T-helper 2 cell treated with Interferon-gamma antibody and Interleukin-4, amounts not matched to agents 100 ng/mL and 5 ng/mL, for 36 hours (primary cell): ENCODE results near the gene SCUBE3. TPM values are rescaled to one million over a fixed set of nuclear protein-coding genes. Genes with fewer than 3 reads are reported as not detected.

Experiments used
- intact Hi-C: fragments of 100-400 bp; cut with micrococcal nuclease; formaldehyde crosslinking; loops from one replicate; pipeline ENCODE4 v1.15.1; 2023
- total RNA-seq: library from RNA; stranded (reverse); gene quantifications from 2 replicates; pipeline ENCODE4 v1.2.3, GENCODE V29; 2022

Gene SCUBE3
- total RNA-seq, 1 donor from 2014 or later: not detected

GRCh38 chr6:35209081-35209480 is 4.7 kb upstream of the SCUBE3 start:
- intact Hi-C loops: loop anchor here (10.0 kb wide), 1 partner anchor 224 kb away; no protein-coding TSS in a partner anchor

DNA sequence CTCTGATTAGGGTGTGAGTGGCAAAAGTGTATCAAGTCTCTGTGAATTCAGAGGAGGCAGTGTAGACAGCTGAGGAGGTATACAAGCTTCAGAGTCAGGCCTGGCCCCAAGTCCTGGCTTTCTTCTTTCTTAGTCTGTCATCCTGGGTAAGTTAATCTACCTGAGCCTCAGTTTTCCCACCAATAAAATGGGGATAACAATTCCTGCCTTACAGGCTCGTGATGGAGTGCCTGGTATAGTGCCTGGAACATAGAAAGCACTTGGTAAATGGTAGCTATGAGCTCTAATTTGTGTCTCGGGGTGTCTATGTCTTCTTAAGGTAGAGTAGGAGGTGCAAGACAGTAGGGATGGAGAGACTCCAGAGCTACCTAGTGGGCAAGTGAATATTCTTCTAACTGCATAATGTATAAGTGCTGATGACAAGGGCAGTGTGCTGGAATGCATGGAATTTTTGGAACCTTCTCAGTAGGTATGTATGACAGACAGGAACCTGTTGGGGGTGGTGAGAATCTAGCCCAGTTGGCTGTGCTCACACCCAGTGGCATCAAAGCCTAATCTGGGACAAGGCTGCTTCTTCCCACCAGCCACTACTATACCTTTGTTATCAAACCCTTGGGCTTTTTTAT is 4.0 kb upstream of the SCUBE3 start:
- intact Hi-C loops: loop anchor here (10.0 kb wide), 1 partner anchor 225 kb away; no protein-coding TSS in a partner anchor

GRCh38 chr6:35213298-35213791 is 411 bp upstream of the SCUBE3 start:
- intact Hi-C loops: no loop called here

GRCh38 chr6:35214869-35215664 is 1.3 kb downstream of the SCUBE3 start:
- intact Hi-C loops: no loop called here

GRCh38 chr6:35215665-35216411 is 2.1 kb downstream of the SCUBE3 start:
- intact Hi-C loops: no loop called here

GRCh38 chr6:35216412-35216732 is 2.6 kb downstream of the SCUBE3 start:
- intact Hi-C loops: no loop called here

- intact Hi-C loops: no loop called here
These were observed 3.4 kb downstream of the SCUBE3 start for GRCh38 chr6:35216851-35217811.

- intact Hi-C loops: no loop called here
These were observed 4.3 kb downstream of the SCUBE3 start for GRCh38 chr6:35218021-35218420.

GRCh38 chr6:35218456-35218855 is 4.7 kb downstream of the SCUBE3 start:
- intact Hi-C loops: no loop called here

DNA sequence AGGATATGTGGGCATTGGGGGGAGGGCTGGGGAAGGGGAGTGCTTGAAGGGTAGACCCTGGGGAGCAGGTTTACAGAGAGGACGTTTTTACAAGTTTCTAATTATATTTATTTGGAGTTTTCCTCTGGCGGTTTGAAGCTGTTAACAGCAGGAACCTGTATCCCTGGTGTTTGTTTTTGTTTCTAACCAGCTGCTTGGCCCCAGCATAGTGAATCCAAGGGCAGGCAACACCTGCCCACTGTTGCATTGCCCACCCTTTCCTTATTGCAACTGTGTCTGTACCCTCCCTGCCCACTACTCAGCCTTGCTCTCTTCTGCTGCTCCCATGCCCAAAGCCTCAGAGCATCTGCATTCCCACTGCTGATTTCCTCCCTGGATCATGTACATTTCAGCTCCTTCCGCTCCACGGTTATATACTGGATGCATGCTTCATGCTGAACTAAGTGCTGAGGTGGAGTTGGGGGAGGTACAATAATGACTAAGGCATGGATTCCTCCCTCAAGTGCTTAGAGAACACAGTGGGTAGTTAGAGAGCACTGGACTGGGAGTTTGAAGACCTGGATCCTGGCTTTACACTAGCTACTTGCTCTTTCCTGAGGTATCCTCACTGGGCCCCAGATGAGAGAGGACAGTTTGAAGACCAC is 6.0 kb downstream of the SCUBE3 start:
- intact Hi-C loops: no loop called here

DNA sequence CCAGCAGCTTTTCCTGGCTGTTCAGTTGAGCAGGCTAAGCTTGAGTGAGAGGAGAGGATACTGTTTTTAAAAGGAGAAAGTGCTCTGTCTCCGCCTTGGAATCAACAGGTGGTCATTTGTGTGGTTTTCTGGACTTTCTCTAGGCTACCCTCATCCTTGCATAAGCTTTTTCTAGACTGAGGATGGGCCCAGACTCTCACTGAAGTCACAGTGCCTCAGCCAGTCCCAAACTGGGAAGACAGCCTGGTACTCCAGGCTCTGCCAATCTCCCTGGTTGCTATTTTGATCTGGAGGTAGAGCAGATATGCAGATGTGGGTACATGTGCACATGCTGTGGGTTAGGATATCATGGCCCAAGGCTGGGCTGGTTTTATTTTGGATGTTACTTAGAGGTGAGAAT is 7.0 kb downstream of the SCUBE3 start:
- intact Hi-C loops: no loop called here

DNA sequence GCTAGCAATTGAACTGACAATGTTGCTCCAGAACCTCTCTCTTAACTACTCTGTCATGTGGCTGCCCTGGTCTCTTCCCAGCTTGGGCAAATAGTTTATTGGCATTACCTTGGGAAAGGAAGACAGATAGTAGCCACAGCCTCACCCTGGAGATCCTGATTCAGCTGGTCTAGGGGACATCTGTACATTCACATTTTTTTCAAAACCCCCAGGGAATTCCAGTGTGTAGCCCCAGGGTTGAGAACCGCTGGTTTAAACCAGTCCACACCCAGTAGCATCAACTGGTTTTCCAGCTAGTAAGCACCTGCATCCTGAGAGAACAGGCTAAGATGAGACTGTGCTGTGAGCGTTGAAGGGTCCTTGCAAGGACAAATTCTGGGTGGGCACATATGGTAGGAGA is 9.6 kb downstream of the SCUBE3 start:
- intact Hi-C loops: no loop called here

DNA sequence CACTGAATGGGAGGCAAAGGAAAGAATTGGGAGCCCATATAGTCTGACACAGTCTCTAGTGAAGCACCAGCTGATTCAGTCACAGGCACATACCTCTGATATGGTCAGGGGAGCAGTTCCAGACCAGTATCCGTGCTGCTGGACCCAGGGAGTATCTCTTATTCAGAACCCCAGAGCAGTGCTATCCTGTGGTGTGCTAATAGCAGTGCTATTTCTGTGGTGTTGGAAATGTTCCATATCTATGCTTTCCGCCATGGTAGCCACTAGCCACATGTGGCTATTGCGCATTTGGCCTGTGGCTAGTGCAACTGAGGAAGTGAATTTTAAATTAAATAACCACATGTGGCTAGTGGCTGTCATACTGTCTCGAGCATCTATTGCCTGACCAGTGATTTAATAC is 11.0 kb downstream of the SCUBE3 start:
- intact Hi-C loops: no loop called here

DNA sequence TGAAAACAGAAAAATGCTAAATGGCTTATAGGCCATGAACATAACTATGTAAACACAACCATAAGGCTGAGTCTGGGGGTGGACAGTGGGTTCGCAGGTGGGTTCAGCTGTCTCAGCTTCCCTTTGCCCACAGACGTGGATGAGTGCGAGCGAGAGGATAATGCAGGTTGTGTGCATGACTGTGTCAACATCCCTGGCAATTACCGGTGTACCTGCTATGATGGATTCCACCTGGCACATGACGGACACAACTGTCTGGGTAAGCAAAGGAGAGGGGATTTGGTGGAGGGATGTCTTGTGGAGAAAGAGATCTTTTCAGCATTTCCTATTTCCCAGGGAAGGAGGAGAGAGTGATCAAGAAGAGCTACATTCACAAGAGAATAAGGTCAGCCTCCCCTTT is 14.7 kb downstream of the SCUBE3 start:
- intact Hi-C loops: no loop called here

DNA sequence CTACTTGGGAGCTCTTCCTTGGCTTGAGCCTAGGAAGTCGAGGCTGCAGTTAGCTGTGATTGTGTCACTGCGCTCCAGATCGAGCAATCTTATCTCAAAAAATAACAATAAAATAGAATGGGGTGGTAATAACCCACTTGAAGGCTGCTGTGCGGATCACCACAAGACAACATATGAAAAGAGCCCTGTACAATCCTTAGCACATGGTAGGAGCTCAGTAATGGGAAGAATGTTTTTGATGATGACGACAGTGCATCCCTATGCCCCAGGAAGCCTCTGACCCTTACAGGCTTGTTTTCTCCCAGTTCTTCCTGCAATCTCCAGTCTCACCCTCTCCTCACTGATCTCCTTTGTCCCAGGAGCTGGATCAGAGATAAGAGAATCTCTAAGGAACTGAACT is 15.5 kb downstream of the SCUBE3 start:
- intact Hi-C loops: no loop called here

- intact Hi-C loops: no loop called here
These were observed 16.7 kb downstream of the SCUBE3 start for GRCh38 chr6:35230498-35230897.

- intact Hi-C loops: no loop called here
These were observed 17.2 kb downstream of the SCUBE3 start for GRCh38 chr6:35230950-35231349.

- intact Hi-C loops: no loop called here
These were observed 17.8 kb downstream of the SCUBE3 start for GRCh38 chr6:35231563-35231962.

DNA sequence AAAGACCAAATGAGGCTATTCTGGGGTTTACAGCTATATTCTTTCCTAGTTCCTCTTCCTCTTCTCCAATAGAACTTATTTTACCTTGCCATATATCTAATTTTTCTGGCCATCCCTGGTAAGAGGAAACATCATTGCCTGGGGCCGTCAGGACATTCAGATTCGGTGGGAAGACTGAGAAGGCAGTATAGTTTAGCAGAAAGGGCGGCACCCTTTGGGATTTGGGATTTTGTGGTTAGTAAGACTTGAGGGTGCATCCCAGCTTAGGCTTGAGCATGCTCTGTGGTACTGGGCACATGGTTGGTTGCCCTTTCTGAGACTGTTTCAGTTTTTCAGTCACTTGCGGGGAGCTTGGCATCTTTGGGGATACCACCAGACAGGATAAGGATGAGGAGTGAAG is 21.1 kb downstream of the SCUBE3 start:
- intact Hi-C loops: no loop called here

DNA sequence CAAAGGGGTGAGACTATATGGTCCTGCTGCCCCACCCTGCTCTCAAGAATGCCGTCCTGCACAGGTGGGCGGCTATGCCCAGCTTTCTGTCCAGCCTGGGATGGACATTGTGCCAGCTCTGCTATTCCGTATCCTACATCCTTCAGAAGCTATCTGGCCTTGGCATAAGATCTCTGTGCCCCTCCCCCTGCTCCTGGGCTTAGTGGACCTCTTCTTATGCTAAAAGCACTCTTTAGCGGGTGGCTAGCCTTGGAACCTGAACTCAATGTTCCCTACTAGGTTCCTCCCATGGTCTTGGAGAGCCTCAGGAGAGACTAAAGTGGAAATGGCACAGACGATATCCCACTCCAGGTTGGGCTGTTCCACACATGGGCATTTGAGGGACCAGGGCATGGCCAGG is 22.5 kb downstream of the SCUBE3 start:
- intact Hi-C loops: no loop called here

GRCh38 chr6:35237476-35237875 is 23.7 kb downstream of the SCUBE3 start:
- intact Hi-C loops: no loop called here
